Transverse colon (tissue), 4 donors: ENCODE measurements around the gene HMGN4. TPM values are rescaled to one million over a fixed set of nuclear protein-coding genes. Genes with fewer than 3 reads are reported as not detected.

Source experiments
- DNase-seq: peaks from one replicate; pipeline ENCODE4 v3.0.0-alpha.2; 2019
- H3K27ac ChIP-seq, 4 donors: fragments of 200-600 bp; sonication (generic); 2 replicates each; pipeline ENCODE4 v1.5.1; 2016 to 2018; ENCODE audit warnings: inconsistent platforms in 4 of 4
- H3K27me3 ChIP-seq: fragments of 200-600 bp; sonication (generic); 2 replicates; pipeline ENCODE4 v1.5.1; 2017; ENCODE audit warnings: inconsistent platforms
- H3K36me3 ChIP-seq, 4 donors: fragments of 200-600 bp; sonication (generic); 2 replicates each; pipeline ENCODE4 v1.5.1; 2017 to 2019; ENCODE audit warnings: inconsistent platforms in 4 of 4
- H3K4me1 ChIP-seq, 4 donors: fragments of 200-600 bp; sonication (generic); 2 replicates each; pipeline ENCODE4 v1.5.1; 2017 to 2020; ENCODE audit warnings: inconsistent platforms in 4 of 4
- H3K4me3 ChIP-seq, 4 donors: fragments of 200-600 bp; sonication (generic); 1 replicate in 1 of 4; 2 replicates in 3 of 4; pipeline versions ENCODE4 v1.5.1 to v1.6.1; 2017 to 2019; ENCODE audit warnings: inconsistent platforms in 4 of 4
- H3K9me3 ChIP-seq, 2 donors: fragments of 200-600 bp; sonication (generic); 2 replicates each; pipeline ENCODE4 v1.5.1; 2017 to 2019; ENCODE audit warnings: inconsistent platforms in 2 of 2
- EP300 ChIP-seq: sonication (generic); formaldehyde crosslinking; IDR thresholded peaks from one replicate; pipeline ENCODE4 v1.6.1; 2017; ENCODE audit warnings: antibody characterized with exemption, low read depth
- POLR2A ChIP-seq: fragments of 450-650 bp; IDR thresholded peaks from one replicate; pipeline ENCODE4 v1.6.1; 2016; ENCODE audit warnings: antibody characterized with exemption, mild to moderate bottlenecking, moderate library complexity
- POLR2AphosphoS5 ChIP-seq, 3 donors: sonication (generic); formaldehyde crosslinking; IDR thresholded peaks; one replicate each; pipeline ENCODE4 v1.6.1; 2016; ENCODE audit warnings: antibody characterized with exemption in 3 of 3
- WGBS, 2 donors: methylation state at CpG; one replicate each; pipeline ENCODE4 v1.1.5; 2018; ENCODE audit warnings: low coverage in 1 of 2; 5-methylcytosine and 5-hydroxymethylcytosine counted together
- in situ Hi-C, 4 donors: fragments of 200-750 bp; cut with MboI; loops; one replicate each; pipeline versions ENCODE4 v1.15.0 to v1.15.1; 2017; ENCODE audit warnings: low sequenced_read_pairs in 3 of 4, low pct_ligation_motif_present in 1 of 4, low pct_unique_long_range_greater_than_20kb in 1 of 4
- intact Hi-C: fragments of 100-400 bp; cut with DNase I; formaldehyde crosslinking; loops from one replicate; pipeline ENCODE4 v1.15.1; 2023; ENCODE audit warnings: low total_unique reads
- total RNA-seq, 4 donors: library from RNA; depleted of rRNA; stranded (reverse); fragments of >200 nt; gene quantifications; one replicate each; pipeline ENCODE4 v1.1.0, GENCODE V29; 2016
- TF ChIP-seq, protein P1 (sequence below), 5 experiments: fragments of 200-600 bp in 3 of 5; fragments of 450-650 bp in 2 of 5; sonication (generic) in 3 of 5; IDR thresholded peaks; 1 replicate in 2 of 5; 2 replicates in 3 of 5; pipeline ENCODE4 v1.5.1; 2016 to 2017; ENCODE audit warnings: antibody characterized with exemption in 5 of 5, inconsistent platforms in 3 of 5, mild to moderate bottlenecking in 2 of 5, moderate library complexity in 1 of 5

HMGN4 gene
- total RNA-seq, 4 donors from 2014 or later = 20.3 to 69.6 (median 62.8) TPM

- Histone ChIP-seq H3K27ac (no peak overlapping the region), H3K4me3 (no peak overlapping the region), H3K4me1 (no peaks in the 10 kb centered on the region), H3K9me3 (no peaks in the 10 kb centered on the region), H3K27me3 (peaks cover 82% of the 10 kb centered on the region), H3K36me3 (no peaks in the 10 kb centered on the region)
- no peak for TF ChIP-seq POLR2AphosphoS5 (IDR thresholded peaks at IDR 0.05)
- TF ChIP-seq, protein P1, sequence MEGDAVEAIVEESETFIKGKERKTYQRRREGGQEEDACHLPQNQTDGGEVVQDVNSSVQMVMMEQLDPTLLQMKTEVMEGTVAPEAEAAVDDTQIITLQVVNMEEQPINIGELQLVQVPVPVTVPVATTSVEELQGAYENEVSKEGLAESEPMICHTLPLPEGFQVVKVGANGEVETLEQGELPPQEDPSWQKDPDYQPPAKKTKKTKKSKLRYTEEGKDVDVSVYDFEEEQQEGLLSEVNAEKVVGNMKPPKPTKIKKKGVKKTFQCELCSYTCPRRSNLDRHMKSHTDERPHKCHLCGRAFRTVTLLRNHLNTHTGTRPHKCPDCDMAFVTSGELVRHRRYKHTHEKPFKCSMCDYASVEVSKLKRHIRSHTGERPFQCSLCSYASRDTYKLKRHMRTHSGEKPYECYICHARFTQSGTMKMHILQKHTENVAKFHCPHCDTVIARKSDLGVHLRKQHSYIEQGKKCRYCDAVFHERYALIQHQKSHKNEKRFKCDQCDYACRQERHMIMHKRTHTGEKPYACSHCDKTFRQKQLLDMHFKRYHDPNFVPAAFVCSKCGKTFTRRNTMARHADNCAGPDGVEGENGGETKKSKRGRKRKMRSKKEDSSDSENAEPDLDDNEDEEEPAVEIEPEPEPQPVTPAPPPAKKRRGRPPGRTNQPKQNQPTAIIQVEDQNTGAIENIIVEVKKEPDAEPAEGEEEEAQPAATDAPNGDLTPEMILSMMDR (IDR thresholded peaks at IDR 0.05) = no peak
- no peak for TF ChIP-seq POLR2A
- no peak for TF ChIP-seq EP300
- no peak for DNase-seq
- in situ Hi-C loops = loop anchor here in 1 of 4 donors (25.0 kb wide), 1 partner anchor 1273 kb away; a partner anchor contains a TSS
- intact Hi-C loops = no loop called here
- 93 to 94% methylated on average over 21 of the region's 21 CpGs for whole genome bisulfite sequencing, 2 donors
Measured at GRCh38 chr6:26588965-26589364, 50.8 kb downstream of the HMGN4 start.

- H3K36me3 ChIP-seq = no peaks in the 10 kb centered on the region
- no peak overlapping the region for H3K4me3 ChIP-seq
- TF ChIP-seq, protein P1 (IDR thresholded peaks at IDR 0.05) = no peak
- no peak for TF ChIP-seq POLR2AphosphoS5 (IDR thresholded peaks at IDR 0.05)
- TF ChIP-seq POLR2A = no peak
- TF ChIP-seq EP300 = no peak
- H3K4me1 ChIP-seq = peaks cover 1 to 18% (median 3%) of the 10 kb centered on the region in 4 donors
- H3K27me3 ChIP-seq = peaks cover 58% of the 10 kb centered on the region
- no peak for DNase-seq
- H3K27ac ChIP-seq = no peak overlapping the region
- intact Hi-C loops = no loop called here
- WGBS, 2 donors = 49 to 66% methylated on average over 4 of the region's 4 CpGs
- no peaks in the 10 kb centered on the region for H3K9me3 ChIP-seq
- in situ Hi-C loops = loop anchor here in 2 of 4 donors (10.0 to 25.0 kb wide), 2 partner anchors 258 to 1270 kb away; a partner anchor contains a TSS
Measured at GRCh38 chr6:26592649-26593048, 54.5 kb downstream of the HMGN4 start.

GRCh38 chr6:26593278-26594130, 55.3 kb downstream of the HMGN4 start:
- no peak for TF ChIP-seq EP300
- no peak for TF ChIP-seq POLR2AphosphoS5 (IDR thresholded peaks at IDR 0.05)
- TF ChIP-seq, protein P1 (IDR thresholded peaks at IDR 0.05) = no peak
- TF ChIP-seq POLR2A = no peak
- in situ Hi-C loops (loop anchor here in 2 of 4 donors (10.0 to 25.0 kb wide), 2 partner anchors 259 to 1269 kb away; a partner anchor contains a TSS), intact Hi-C loops (no loop called here)

GRCh38 chr6:26594131-26594498, 55.9 kb downstream of the HMGN4 start:
- peaks cover 6 to 23% (median 8%) of the 10 kb centered on the region in 4 donors for H3K4me1 ChIP-seq
- H3K9me3 ChIP-seq = no peaks in the 10 kb centered on the region
- in situ Hi-C loops (loop anchor here in 2 of 4 donors (10.0 to 25.0 kb wide), 2 partner anchors 259 to 1268 kb away; a partner anchor contains a TSS), intact Hi-C loops (no loop called here)
- no peak overlapping the region for H3K27ac ChIP-seq
- no peak overlapping the region for H3K4me3 ChIP-seq
- no peak for DNase-seq
- H3K36me3 ChIP-seq = peaks cover 0 to 10% (median 5%) of the 10 kb centered on the region in 4 donors
- peaks cover 51% of the 10 kb centered on the region for H3K27me3 ChIP-seq
- TF ChIP-seq POLR2A = no peak
- TF ChIP-seq, protein P1 (IDR thresholded peaks at IDR 0.05) = no peak
- no peak for TF ChIP-seq EP300
- TF ChIP-seq POLR2AphosphoS5 (IDR thresholded peaks at IDR 0.05) = no peak
- 43 to 58% methylated on average over 6 of the region's 6 CpGs for WGBS, 2 donors

More at GRCh38 chr6:26593278-26594130, 55.3 kb downstream of the HMGN4 start:
- Histone ChIP-seq H3K4me3 (no peak overlapping the region), H3K27ac (no peak overlapping the region), H3K4me1 (peaks cover 6 to 23% (median 8%) of the 10 kb centered on the region in 4 donors), H3K9me3 (no peaks in the 10 kb centered on the region), H3K36me3 (peaks cover 0 to 5% (median 3%) of the 10 kb centered on the region in 4 donors), H3K27me3 (peaks cover 52% of the 10 kb centered on the region)
- 38 to 47% methylated on average over 5 to 20 of the region's 20 CpGs for WGBS, 2 donors
- no peak for DNase-seq
